Mucosa of stomach (tissue), 1 donor: ENCODE results near the gene KLK8.
"Not testable (repeated sequence)": the region's sequence is repeated elsewhere in the genome, so short reads cannot be mapped to it uniquely, and the experiment has no call there.

Source experiments
- H3K27me3 ChIP-seq: one replicate; pipeline ENCODE4 v1.7.0; 2013; ENCODE audit warnings: mild to moderate bottlenecking, low read length; ENCODE audit not compliant: control insufficient read depth, insufficient read depth
- H3K36me3 ChIP-seq: one replicate; pipeline ENCODE4 v1.7.0; 2013; ENCODE audit warnings: low read length; ENCODE audit not compliant: control insufficient read depth, insufficient read depth
- H3K4me1 ChIP-seq: one replicate; pipeline ENCODE4 v1.7.0; 2013; ENCODE audit warnings: mild to moderate bottlenecking, low read length; ENCODE audit not compliant: control insufficient read depth, insufficient read depth
- H3K4me3 ChIP-seq: one replicate; pipeline ENCODE4 v1.7.0; 2013; ENCODE audit warnings: low read length
- H3K9ac ChIP-seq: one replicate; pipeline ENCODE4 v1.7.0; 2013; ENCODE audit warnings: mild to moderate bottlenecking, low read length, moderate library complexity
- H3K9me3 ChIP-seq: one replicate; pipeline ENCODE4 v1.7.0; 2013; ENCODE audit warnings: mild to moderate bottlenecking, low read length, moderate library complexity; ENCODE audit not compliant: control insufficient read depth
- donor health status: Pancreatic carcinoma.

The KLK8 gene

DNA sequence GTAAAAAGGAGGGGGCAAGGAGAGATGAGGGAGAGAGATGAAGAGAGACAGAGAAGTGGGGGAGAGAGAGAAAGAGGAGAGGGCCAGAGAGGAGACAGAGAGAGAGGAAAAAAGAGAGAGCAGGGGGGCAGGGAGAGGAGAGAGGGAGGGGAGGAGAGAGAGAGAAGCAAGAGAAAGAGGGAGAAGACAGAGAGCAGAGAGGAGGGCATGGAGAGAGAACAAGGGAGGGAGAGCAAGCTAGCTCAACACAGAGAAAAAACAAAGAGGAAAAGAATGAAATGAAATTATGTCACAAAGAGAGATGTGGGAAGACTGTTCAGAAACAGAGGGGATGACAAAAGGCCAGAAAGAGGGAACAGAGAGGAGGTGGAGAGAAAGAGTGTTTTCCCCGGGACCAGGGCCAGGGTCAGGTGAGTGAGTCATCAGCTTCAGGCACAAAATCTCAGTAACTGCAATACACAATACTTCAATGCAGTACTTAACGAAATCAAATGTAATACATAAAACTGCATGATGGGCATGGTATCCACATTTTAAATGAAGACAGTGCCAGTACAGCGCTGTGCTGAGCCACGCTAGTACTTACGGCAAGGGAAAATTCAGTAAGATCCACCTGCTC is 22.5 kb downstream of the KLK8 start:
- Histone ChIP-seq H3K27me3 (peaks cover 18% of the 10 kb centered on the region), H3K4me1 (peaks cover 7% of the 10 kb centered on the region)

GRCh38 chr19:50977626-50978025 is 23.8 kb downstream of the KLK8 start:
- Histone ChIP-seq H3K36me3 (no peaks in the 10 kb centered on the region), H3K4me3 (no peak overlapping the region), H3K4me1 (peaks cover 3% of the 10 kb centered on the region), H3K9me3 (no peaks in the 10 kb centered on the region), H3K27me3 (peaks cover 15% of the 10 kb centered on the region), H3K9ac (no peak overlapping the region)

More for the DNA sequence above, 22.5 kb downstream of the KLK8 start:
- Histone ChIP-seq H3K9ac (no peak overlapping the region), H3K36me3 (no peaks in the 10 kb centered on the region), H3K9me3 (no peaks in the 10 kb centered on the region), H3K4me3 (no peak overlapping the region)

- no peaks in the 10 kb centered on the region for H3K36me3 ChIP-seq
- peaks cover 3% of the 10 kb centered on the region for H3K4me1 ChIP-seq
- H3K27me3 ChIP-seq = peaks cover 9% of the 10 kb centered on the region
- H3K4me3 ChIP-seq = no peak overlapping the region
- H3K9ac ChIP-seq = no peak overlapping the region
- H3K9me3 ChIP-seq = no peaks in the 10 kb centered on the region
These were observed 25.6 kb downstream of the KLK8 start for GRCh38 chr19:50975766-50976165.

- no peak overlapping the region for H3K4me3 ChIP-seq
- no peaks in the 10 kb centered on the region for H3K36me3 ChIP-seq
- peaks cover under 1% of the 10 kb centered on the region for H3K27me3 ChIP-seq
- peaks cover 3% of the 10 kb centered on the region for H3K4me1 ChIP-seq
- H3K9ac ChIP-seq = no peak overlapping the region
- H3K9me3 ChIP-seq = no peaks in the 10 kb centered on the region
These were observed 26.5 kb downstream of the KLK8 start for GRCh38 chr19:50974702-50975556.

DNA sequence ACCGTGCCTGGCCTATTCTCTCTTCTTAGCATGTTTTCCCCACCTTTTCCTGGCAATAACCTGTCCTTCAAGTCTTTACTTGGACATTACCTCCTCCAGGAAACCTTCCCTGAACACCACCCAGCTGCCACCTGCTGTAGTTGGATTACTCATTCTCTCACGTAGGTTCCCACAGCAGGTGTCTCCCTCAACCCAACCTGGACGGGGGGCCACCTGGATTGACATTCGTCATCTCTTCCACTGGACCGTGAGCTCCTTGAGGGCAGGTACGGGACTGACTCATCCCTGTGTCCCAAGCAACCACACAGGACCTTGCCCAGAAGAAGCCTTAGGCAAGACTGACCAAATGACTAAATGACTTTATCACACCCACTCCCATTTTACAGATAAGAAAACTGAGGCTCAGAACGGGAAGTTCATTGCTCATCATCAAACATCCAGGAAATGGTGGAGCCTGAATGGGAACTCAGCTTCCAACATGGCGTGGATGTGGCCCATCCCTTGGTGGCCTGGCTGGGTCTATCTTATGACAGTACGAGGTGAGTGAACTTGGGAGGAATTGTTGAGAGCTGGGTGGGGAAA is 28.5 kb downstream of the KLK8 start:
- Histone ChIP-seq H3K27me3 (peaks cover 3% of the 10 kb centered on the region), H3K4me1 (peaks cover 3% of the 10 kb centered on the region), H3K36me3 (no peaks in the 10 kb centered on the region), H3K9me3 (no peaks in the 10 kb centered on the region), H3K9ac (no peak overlapping the region), H3K4me3 (no peak overlapping the region)

- H3K4me3 ChIP-seq, H3K9ac ChIP-seq, H3K9me3 ChIP-seq, H3K36me3 ChIP-seq, H3K4me1 ChIP-seq, H3K27me3 ChIP-seq: not testable (repeated sequence)
These were observed 31.6 kb downstream of the KLK8 start for GRCh38 chr19:50969810-50970209.

DNA sequence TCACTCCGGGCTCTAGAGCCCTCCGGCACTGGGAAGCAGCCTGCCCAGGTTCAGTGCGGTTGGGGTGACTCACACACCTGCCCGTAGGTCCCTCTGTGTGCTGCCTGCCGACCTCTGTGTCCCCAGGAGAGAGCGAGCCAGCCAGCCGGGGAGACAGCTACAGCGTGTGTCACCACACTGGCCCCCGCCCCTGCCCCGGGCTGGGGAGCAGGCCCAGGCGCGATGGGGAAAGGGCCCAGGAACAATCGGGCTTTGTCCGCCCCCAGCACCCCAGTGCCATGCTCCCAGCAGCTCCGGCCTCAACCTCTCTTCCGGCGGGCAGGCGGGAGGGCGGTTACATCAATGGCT is 32.0 kb downstream of the KLK8 start, which contains the start of gene KLK6:
Gene KLK6, minus strand, starts transcription at position 179 of the 348 bp plus-strand sequence. CDS start 1,487 bp downstream, outside the sequence.
- Histone ChIP-seq H3K36me3 (no peaks in the 10 kb centered on the region), H3K4me1 (no peaks in the 10 kb centered on the region), H3K4me3 (no peak within 1 kb of the TSS), H3K9ac (no peak within 1 kb of the TSS), H3K27me3 (peaks cover 3% of the 10 kb centered on the region), H3K9me3 (no peaks in the 10 kb centered on the region)

GRCh38 chr19:50968716-50969412 is 32.5 kb downstream of the KLK8 start:
- Histone ChIP-seq H3K4me3 (no peak overlapping the region), H3K36me3 (no peaks in the 10 kb centered on the region), H3K9me3 (no peaks in the 10 kb centered on the region), H3K27me3 (peaks cover 3% of the 10 kb centered on the region), H3K9ac (no peak overlapping the region), H3K4me1 (no peaks in the 10 kb centered on the region)

GRCh38 chr19:50967929-50968715 is 33.3 kb downstream of the KLK8 start:
- Histone ChIP-seq H3K27me3 (peaks cover 3% of the 10 kb centered on the region), H3K9ac (no peak overlapping the region), H3K36me3 (no peaks in the 10 kb centered on the region), H3K4me3 (no peak overlapping the region), H3K4me1 (no peaks in the 10 kb centered on the region), H3K9me3 (no peaks in the 10 kb centered on the region)

- no peaks in the 10 kb centered on the region for H3K36me3 ChIP-seq
- no peaks in the 10 kb centered on the region for H3K4me1 ChIP-seq
- H3K9me3 ChIP-seq = no peaks in the 10 kb centered on the region
- peaks cover 1% of the 10 kb centered on the region for H3K27me3 ChIP-seq
- no peak overlapping the region for H3K9ac ChIP-seq
- H3K4me3 ChIP-seq = no peak overlapping the region
These were observed 37.1 kb downstream of the KLK8 start for GRCh38 chr19:50964266-50964665.

- Histone ChIP-seq H3K27me3 (no peaks in the 10 kb centered on the region), H3K4me1 (no peaks in the 10 kb centered on the region), H3K9me3 (no peaks in the 10 kb centered on the region), H3K36me3 (no peaks in the 10 kb centered on the region), H3K9ac (no peak overlapping the region), H3K4me3 (no peak overlapping the region)
These were observed 38.0 kb downstream of the KLK8 start for GRCh38 chr19:50963381-50963780.
